K562 (cell line): ENCODE measurements around the gene ARHGEF6. TPM values are rescaled to one million over a fixed set of nuclear protein-coding genes. Genes with fewer than 3 reads are reported as not detected.

Source experiments
- ATAC-seq: fragments of 200-7000 bp; cut with Tn5 transposase; 3 replicates; pipeline ENCODE4 v1.9.1; 2020; ENCODE audit warnings: moderate library complexity
- BruUV-seq: library from RNA; stranded (reverse); fragments of 400-500 nt; replicated peaks from 2 replicates; lab custom pipeline; 2021; lab: Mats Ljungman, UMichigan
- CTCF ChIA-PET: fragments of 300-600 bp; formaldehyde crosslinking; extraction: SDS; loops from one replicate; lab custom pipeline; 2021; ENCODE audit warnings: low intra/inter-chr PET ratio; lab: Yijun Ruan, JAX
- POLR2A ChIA-PET: fragments of 300-600, 350-650 bp; sonication (Branson Sonifier 250); formaldehyde crosslinking; extraction: SDS; loops from one replicate; lab custom pipeline; 2021; ENCODE audit warnings: antibody characterized with exemption, inconsistent platforms; lab: Yijun Ruan, JAX
- DNase-seq, 4 experiments: peaks; one replicate each; pipeline versions ENCODE4 v3.0.0 to v3.0.0-alpha.2; 2011 to 2018; ENCODE audit warnings: low spot score in 3 of 4, mixed read lengths in 3 of 4; ENCODE audit errors: extremely low read depth in 1 of 4
- FAIRE-seq: peaks from 2 replicates; lab custom pipeline; 2011; peaks lifted over from hg19 to GRCh38; lab: Jason Lieb, UNC
- H2AFZ ChIP-seq: 2 replicates; pipeline ENCODE4 v1.6.0; 2011; ENCODE audit warnings: low read depth, low read length, control low read depth, inconsistent platforms
- H3K27ac ChIP-seq: fragments of 200-600 bp; 3 replicates; pipeline ENCODE4 v1.8.0; 2011; ENCODE audit warnings: low read depth, mild to moderate bottlenecking, control low read depth, inconsistent platforms, low read length, moderate library complexity, mixed read lengths; ENCODE audit errors: extremely low read depth
- H3K27me3 ChIP-seq, 2 experiments: fragments of 300-600 bp in 1 of 2; 2 replicates in 1 of 2; 3 replicates in 1 of 2; pipeline versions ENCODE4 v1.6.0 to v1.8.0; 2011; ENCODE audit warnings: inconsistent platforms in 2 of 2, low read length in 2 of 2, mild to moderate bottlenecking in 1 of 2, mixed read lengths in 1 of 2, moderate library complexity in 1 of 2; ENCODE audit not compliant: control insufficient read depth in 2 of 2, insufficient read depth in 2 of 2
- H3K36me3 ChIP-seq: fragments of 300-600 bp; 3 replicates; pipeline ENCODE4 v1.8.0; 2011; ENCODE audit warnings: mild to moderate bottlenecking, low read length, inconsistent platforms; ENCODE audit not compliant: control insufficient read depth, insufficient read depth
- H3K4me1 ChIP-seq, 2 experiments: fragments of 200-600 bp in 1 of 2; replicated peaks in 1 of 2; 2 replicates in 1 of 2; 3 replicates in 1 of 2; pipeline versions ENCODE4 v1.5.1 to v1.8.0; 2011; ENCODE audit warnings: inconsistent platforms in 2 of 2, low read length in 2 of 2, mild to moderate bottlenecking in 1 of 2, mixed read lengths in 1 of 2, moderate library complexity in 1 of 2; ENCODE audit not compliant: control insufficient read depth in 2 of 2, insufficient read depth in 2 of 2
- H3K4me2 ChIP-seq: 2 replicates; pipeline ENCODE4 v1.6.1; 2011; ENCODE audit warnings: low read length, control low read depth, inconsistent platforms, mixed read lengths; ENCODE audit not compliant: insufficient read depth
- H3K4me3 ChIP-seq: fragments of 200-600 bp; sonication (generic), shearing (Covaris generic); 2 replicates; pipeline ENCODE4 v1.5.1; 2016; ENCODE audit warnings: control low read depth, inconsistent platforms
- H3K79me2 ChIP-seq: fragments of 200-600 bp; 3 replicates; pipeline ENCODE4 v1.8.0; 2011; ENCODE audit warnings: low read length, inconsistent platforms; ENCODE audit not compliant: control insufficient read depth, insufficient read depth
- H3K9ac ChIP-seq, 2 experiments: 2 replicates each; pipeline versions ENCODE4 v1.6.0 to v1.6.1; 2011; ENCODE audit warnings: low read depth in 2 of 2, low read length in 2 of 2, control low read depth in 1 of 2, inconsistent platforms in 1 of 2, mild to moderate bottlenecking in 1 of 2, mixed read lengths in 1 of 2; ENCODE audit not compliant: insufficient read depth in 1 of 2
- H3K9me1 ChIP-seq: one replicate; pipeline ENCODE4 v1.6.0; 2011; ENCODE audit warnings: inconsistent platforms, mild to moderate bottlenecking, low read length, moderate library complexity; ENCODE audit not compliant: control insufficient read depth, insufficient read depth
- H3K9me3 ChIP-seq: replicated peaks from 2 replicates; pipeline ENCODE4 v1.5.1; 2011; ENCODE audit warnings: low read depth, low read length, inconsistent platforms; ENCODE audit not compliant: control insufficient read depth, insufficient read depth
- H4K20me1 ChIP-seq: replicated peaks from 2 replicates; pipeline ENCODE4 v1.6.1; 2011; ENCODE audit warnings: low read length, inconsistent platforms, mixed read lengths; ENCODE audit not compliant: control insufficient read depth, insufficient read depth
- ATF6 ChIP-seq: sonication (generic); formaldehyde crosslinking; IDR thresholded peaks from 2 replicates; pipeline ENCODE4 v1.4.0; 2020; ENCODE audit warnings: mild to moderate bottlenecking, missing genetic modification reagents
- CHD1 ChIP-seq: fragments of 200-600 bp; sonication (generic); IDR thresholded peaks from one replicate; pipeline ENCODE4 v1.6.1; 2012; ENCODE audit warnings: mild to moderate bottlenecking, moderate library complexity, low read length, inconsistent platforms
- DPF2 ChIP-seq: fragments of 450-650 bp; IDR thresholded peaks from 2 replicates; pipeline ENCODE4 v1.6.1; 2016
- ELF1 ChIP-seq: fragments of 200-800 bp; sonication (Bioruptor generic); IDR thresholded peaks from 2 replicates; pipeline ENCODE4 v1.6.1; 2016; ENCODE audit warnings: missing genetic modification characterization, missing compliant biosample characterization
- FOXJ3 ChIP-seq: sonication (generic); formaldehyde crosslinking; IDR thresholded peaks from 2 replicates; pipeline ENCODE4 v1.4.0; 2020; ENCODE audit warnings: mild to moderate bottlenecking, missing genetic modification reagents
- HOMEZ ChIP-seq: fragments of 250-450 bp; sonication (Bioruptor Pico); IDR thresholded peaks from 2 replicates; pipeline ENCODE4 v1.4.0; 2020; ENCODE audit warnings: mild to moderate bottlenecking, moderate library complexity
- KDM2B ChIP-seq: fragments of 250-450 bp; sonication (Bioruptor Pico); IDR thresholded peaks from 2 replicates; pipeline ENCODE4 v1.8.0; 2021; ENCODE audit warnings: mild to moderate bottlenecking, moderate library complexity
- LEF1 ChIP-seq: fragments of 450-650 bp; IDR thresholded peaks from 2 replicates; pipeline ENCODE4 v1.6.1; 2016; ENCODE audit warnings: mild to moderate bottlenecking
- OTX1 ChIP-seq: fragments of 450-650 bp; formaldehyde crosslinking; IDR thresholded peaks from 2 replicates; pipeline ENCODE4 v1.4.0; 2022; ENCODE audit warnings: mild to moderate bottlenecking
- RFX7 ChIP-seq: fragments of 250-450 bp; sonication (Bioruptor Pico); IDR thresholded peaks from 2 replicates; pipeline ENCODE4 v1.5.1; 2021; ENCODE audit warnings: mild to moderate bottlenecking
- ZBTB2 ChIP-seq: fragments of 450-650 bp; IDR thresholded peaks from 2 replicates; pipeline ENCODE4 v1.6.1; 2016; ENCODE audit warnings: antibody characterized with exemption
- ZFP36 ChIP-seq: fragments of 150-350 bp; IDR thresholded peaks from 2 replicates; pipeline ENCODE4 v1.6.1; 2018; ENCODE audit warnings: low read length, low read depth; ENCODE audit not compliant: partially characterized antibody
- ZFX ChIP-seq: sonication (generic); formaldehyde crosslinking; IDR thresholded peaks from 2 replicates; pipeline ENCODE4 v1.8.0; 2022; ENCODE audit warnings: mild to moderate bottlenecking, missing genetic modification reagents, moderate library complexity
- ZNF253 ChIP-seq: fragments of 250-450 bp; sonication (Bioruptor Pico); conservative IDR thresholded peaks from 2 replicates; pipeline ENCODE4 v1.6.1; 2021; ENCODE audit warnings: mild to moderate bottlenecking
- ZNF280B ChIP-seq: fragments of 250-450 bp; sonication (Bioruptor Pico); IDR thresholded peaks from 2 replicates; pipeline ENCODE4 v1.5.1; 2021; ENCODE audit warnings: mild to moderate bottlenecking
- ZNF561 ChIP-seq: fragments of 450-650 bp; formaldehyde crosslinking; conservative IDR thresholded peaks from 2 replicates; pipeline ENCODE4 v1.4.0; 2020; ENCODE audit warnings: mild to moderate bottlenecking, moderate library complexity
- ZNF76 ChIP-seq: fragments of 250-450 bp; sonication (Bioruptor Pico); IDR thresholded peaks from 2 replicates; pipeline ENCODE4 v1.4.0; 2020; ENCODE audit warnings: mild to moderate bottlenecking, moderate library complexity, borderline replicate concordance
- WGBS: fragments of 100-300 bp; shearing (Covaris generic); methylation state at CpG from one replicate; pipeline ENCODE4 v1.1.6; 2016; ENCODE audit warnings: low coverage, mixed read lengths; ENCODE audit not compliant: insufficient coverage; ENCODE audit errors: missing lambda C conversion rate; 5-methylcytosine and 5-hydroxymethylcytosine counted together
- in situ Hi-C: fragments of 300-500 bp; cut with MboI; formaldehyde crosslinking; loops from 4 replicates; pipeline ENCODE4 v1.15.0; 2018; ENCODE audit warnings: inconsistent platforms, mixed read lengths
- intact Hi-C: fragments of 100-400 bp; cut with micrococcal nuclease; formaldehyde crosslinking; loops from 2 replicates; pipeline ENCODE4 v1.14.2; 2022
- polyA plus RNA-seq, 8 experiments: library from polyadenylated mRNA; depleted of rRNA in 4 of 8; stranded (reverse) in 5 of 8; unstranded in 3 of 8; fragments of >200 nt; fragmentation: Nextera tagmentation in 2 of 8; fragmentation: Illumina TruSeq in 1 of 8; extraction: Ambion mirVana in 2 of 8; extraction: Trizol in 1 of 8; gene quantifications; 2 replicates each; pipeline versions ENCODE4 v1.2.1 to v1.2.3, GENCODE V29; 2011 to 2014; ENCODE audit warnings: inconsistent platforms in 1 of 8, missing spikeins in 1 of 8
- total RNA-seq, 7 experiments: library from RNA; depleted of rRNA in 6 of 7; stranded (reverse); fragments of >200 nt in 6 of 7; fragmentation: Illumina TruSeq in 2 of 7; extraction: Trizol in 2 of 7; gene quantifications; 2 replicates each; pipeline versions ENCODE4 v1.2.1 to v1.2.3, GENCODE V29; 2011 to 2021; ENCODE audit warnings: low replicate concordance in 1 of 7

Gene ARHGEF6
- total and polyA plus RNA-seq, 9 of the 15 experiments (the other 6 are each of a cell fraction or from before 2014, with no cell fraction given) = 2.9 to 22.1 (median 13.3) TPM

GRCh38 chrX:136674270-136674985, 106.3 kb downstream of the ARHGEF6 start:
- CTCF ChIA-PET = no interaction called here
- Histone ChIP-seq H3K27ac (no peak overlapping the region), H3K4me3 (no peak overlapping the region), H3K9me3 (no peaks in the 10 kb centered on the region), H3K9me1 (no peaks in the 10 kb centered on the region), H3K27me3 (no peaks in the 10 kb centered on the region), H4K20me1 (no peaks in the 10 kb centered on the region), H3K9ac (no peak overlapping the region), H3K4me1 (no peaks in the 10 kb centered on the region), H3K36me3 (no peaks in the 10 kb centered on the region), H3K4me2 (no peak overlapping the region), H2AFZ (no peak overlapping the region), H3K79me2 (no peaks in the 10 kb centered on the region)
- 2% methylated on average over 5 of the region's 5 CpGs for WGBS
- no peak for DNase-seq
- POLR2A ChIA-PET = interaction anchor here (1.0 kb wide), 1 partner anchor 206 kb away, joined by 3 read pairs; the partner anchor contains the start of gene RBMX
- in situ Hi-C loops = no loop called here
- BruUV-seq = no TSS peak
- ATAC-seq = no peak
- intact Hi-C loops = no loop called here
- FAIRE-seq = no peak
- TF ChIP-seq OTX1 (no peak), ATF6 (CRISPR knock-in tag) (no peak), DPF2 (no peak), RFX7 (CRISPR knock-in tag) (no peak), ZFP36 (no peak), ZNF280B (CRISPR knock-in tag) (no peak), ELF1 (tag) (no peak), ZNF76 (CRISPR knock-in tag) (no peak), ZNF561 (CRISPR knock-in tag) (no peak), ZBTB2 (no peak), LEF1 (no peak), ZFX (CRISPR knock-in tag) (no peak), KDM2B (no peak), HOMEZ (CRISPR knock-in tag) (no peak), FOXJ3 (CRISPR knock-in tag) (no peak), CHD1 (no peak), ZNF253 (CRISPR knock-in tag) (no peak)
